Peyer's patch (tissue), 4 donors: ENCODE results near the gene KLHL34.

Experiments
- POLR2A ChIP-seq, 2 donors: fragments of 450-650 bp; IDR thresholded peaks; one replicate each; pipeline ENCODE4 v1.5.1; 2017; ENCODE audit warnings: antibody characterized with exemption in 2 of 2, mild to moderate bottlenecking in 2 of 2, moderate library complexity in 2 of 2
- TF ChIP-seq, protein P1 (sequence below), 6 experiments: fragments of 450-650 bp in 4 of 6; fragments of 200-600 bp in 2 of 6; sonication (generic) in 1 of 6; IDR thresholded peaks; one replicate each; pipeline ENCODE4 v1.5.1; 2017 to 2019; ENCODE audit warnings: antibody characterized with exemption in 6 of 6, mild to moderate bottlenecking in 3 of 6, moderate library complexity in 1 of 6

DNA sequence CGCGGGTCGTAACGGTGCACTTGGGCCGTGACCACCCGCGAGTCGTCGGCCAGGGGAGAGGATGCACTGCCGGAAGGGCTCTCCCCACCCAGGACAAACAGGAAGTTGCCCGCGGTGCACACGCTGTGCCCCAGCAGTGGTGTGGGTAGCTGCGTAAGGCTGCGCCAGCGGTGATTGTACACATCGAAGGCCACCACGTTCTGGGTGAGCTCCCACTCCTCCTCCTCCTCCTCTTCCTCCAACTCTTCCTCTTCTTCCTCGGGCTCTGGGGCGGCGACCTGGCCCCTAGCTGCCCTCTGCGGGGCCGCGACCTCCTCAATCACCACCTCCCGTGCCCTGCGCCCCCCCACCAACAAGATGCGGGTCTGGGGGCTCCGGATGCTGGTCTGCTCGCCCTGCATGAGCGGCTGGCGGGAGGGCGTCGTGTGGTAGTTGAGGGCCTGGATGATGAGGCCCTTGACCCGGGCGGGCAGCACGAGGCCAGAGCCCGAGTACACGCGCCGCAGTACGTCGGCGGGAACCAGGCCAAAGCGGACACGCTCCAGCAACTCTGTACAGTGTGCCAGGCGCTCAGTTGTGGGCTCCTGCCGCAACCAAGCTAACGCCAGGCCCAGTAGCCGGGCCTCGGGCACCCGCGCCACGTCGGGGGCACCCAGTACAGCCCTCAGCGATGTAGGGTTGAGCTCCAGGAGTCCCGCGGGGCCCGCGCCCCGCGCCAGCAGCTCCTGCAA, 1.4 kb downstream of the KLHL34 start:
- TF ChIP-seq, protein P1, sequence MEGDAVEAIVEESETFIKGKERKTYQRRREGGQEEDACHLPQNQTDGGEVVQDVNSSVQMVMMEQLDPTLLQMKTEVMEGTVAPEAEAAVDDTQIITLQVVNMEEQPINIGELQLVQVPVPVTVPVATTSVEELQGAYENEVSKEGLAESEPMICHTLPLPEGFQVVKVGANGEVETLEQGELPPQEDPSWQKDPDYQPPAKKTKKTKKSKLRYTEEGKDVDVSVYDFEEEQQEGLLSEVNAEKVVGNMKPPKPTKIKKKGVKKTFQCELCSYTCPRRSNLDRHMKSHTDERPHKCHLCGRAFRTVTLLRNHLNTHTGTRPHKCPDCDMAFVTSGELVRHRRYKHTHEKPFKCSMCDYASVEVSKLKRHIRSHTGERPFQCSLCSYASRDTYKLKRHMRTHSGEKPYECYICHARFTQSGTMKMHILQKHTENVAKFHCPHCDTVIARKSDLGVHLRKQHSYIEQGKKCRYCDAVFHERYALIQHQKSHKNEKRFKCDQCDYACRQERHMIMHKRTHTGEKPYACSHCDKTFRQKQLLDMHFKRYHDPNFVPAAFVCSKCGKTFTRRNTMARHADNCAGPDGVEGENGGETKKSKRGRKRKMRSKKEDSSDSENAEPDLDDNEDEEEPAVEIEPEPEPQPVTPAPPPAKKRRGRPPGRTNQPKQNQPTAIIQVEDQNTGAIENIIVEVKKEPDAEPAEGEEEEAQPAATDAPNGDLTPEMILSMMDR (IDR thresholded peaks at IDR 0.05), result no peak
- no peak for TF ChIP-seq POLR2A (IDR thresholded peaks at IDR 0.05)
